ENCODE data around the gene GOLPH3.

- TF ChIP-seq CTCF (IDR thresholded peaks at IDR 0.05) (no peak), POLR2A (IDR thresholded peaks at IDR 0.05) (no peak)
Observed at GRCh38 chr5:32123058-32123805, 50.9 kb downstream of the GOLPH3 start.
